SK-N-SH (cell line): ENCODE data around the gene MYO16. TPM values are rescaled to one million over a fixed set of nuclear protein-coding genes. Genes with fewer than 3 reads are reported as not detected.

Experiments used
- CTCF ChIA-PET: fragments of 300-600, 350-600 bp; formaldehyde crosslinking; extraction: SDS; loops from one replicate; lab custom pipeline; 2021; lab: Yijun Ruan, JAX
- POLR2A ChIA-PET: fragments of 350-600 bp; sonication (Branson Sonifier 250); formaldehyde crosslinking; extraction: SDS; loops from one replicate; lab custom pipeline; 2020; ENCODE audit warnings: antibody characterized with exemption, inconsistent platforms; lab: Yijun Ruan, JAX
- DNase-seq: peaks from one replicate; pipeline ENCODE4 v3.0.0; 2012
- H2AFZ ChIP-seq: fragments of 200-600 bp; sonication (generic); 2 replicates; pipeline ENCODE4 v1.8.1; 2016; ENCODE audit warnings: antibody characterized with exemption, mild to moderate bottlenecking, low read depth
- H3F3A ChIP-seq: fragments of 200-600 bp; sonication (generic); replicated peaks from 2 replicates; pipeline ENCODE3; 2016; ENCODE audit warnings: antibody characterized with exemption, mild to moderate bottlenecking; ENCODE audit not compliant: insufficient read depth
- H3K27ac ChIP-seq, 2 experiments: fragments of 200-500 bp in 1 of 2; fragments of 200-600 bp in 1 of 2; sonication (Bioruptor generic) in 1 of 2; sonication (generic), shearing (Covaris generic) in 1 of 2; 2 replicates each; pipeline versions ENCODE4 v1.5.1 to v1.6.1; 2014 to 2016; ENCODE audit warnings: low read depth in 2 of 2, inconsistent platforms in 1 of 2, low read length in 1 of 2, mild to moderate bottlenecking in 1 of 2, mixed read lengths in 1 of 2
- H3K27me3 ChIP-seq: fragments of 200-600 bp; sonication (generic), shearing (Covaris generic); 2 replicates; pipeline ENCODE4 v1.6.1; 2016; ENCODE audit warnings: mixed run types; ENCODE audit not compliant: insufficient read depth
- H3K36me3 ChIP-seq, 2 experiments: fragments of 200-500 bp in 1 of 2; fragments of 200-600 bp in 1 of 2; sonication (Bioruptor generic) in 1 of 2; sonication (generic) in 1 of 2; replicated peaks in 1 of 2; 2 replicates each; pipeline versions ENCODE3 to v1.5.1; 2014 to 2016; ENCODE audit warnings: low read length in 1 of 2, mild to moderate bottlenecking in 1 of 2; ENCODE audit not compliant: insufficient read depth in 2 of 2, control insufficient read depth in 1 of 2
- H3K4me1 ChIP-seq, 2 experiments: fragments of 200-500 bp in 1 of 2; fragments of 200-600 bp in 1 of 2; sonication (Bioruptor generic) in 1 of 2; sonication (generic), shearing (Covaris generic) in 1 of 2; 2 replicates each; pipeline versions ENCODE4 v1.5.1 to v1.6.1; 2014 to 2016; ENCODE audit warnings: low read depth in 1 of 2, low read length in 1 of 2, mixed run types in 1 of 2; ENCODE audit not compliant: insufficient read depth in 2 of 2, control insufficient read depth in 1 of 2
- H3K4me2 ChIP-seq: fragments of 200-600 bp; sonication (generic), shearing (Covaris generic); 2 replicates; pipeline ENCODE4 v1.6.1; 2017; ENCODE audit warnings: mixed run types
- H3K4me3 ChIP-seq, 2 experiments: fragments of 200-500 bp in 1 of 2; fragments of 200-600 bp in 1 of 2; sonication (Bioruptor generic) in 1 of 2; sonication (generic), shearing (Covaris generic) in 1 of 2; 2 replicates each; pipeline versions ENCODE4 v1.5.1 to v1.8.1; 2014 to 2016; ENCODE audit warnings: low read depth in 2 of 2, inconsistent platforms in 1 of 2, low read length in 1 of 2, mild to moderate bottlenecking in 1 of 2, mixed read lengths in 1 of 2, moderate library complexity in 1 of 2
- H3K79me2 ChIP-seq: fragments of 200-600 bp; sonication (generic); 2 replicates; pipeline ENCODE4 v1.8.1; 2017; ENCODE audit warnings: mild to moderate bottlenecking; ENCODE audit not compliant: insufficient read depth
- H3K9ac ChIP-seq: fragments of 200-600 bp; sonication (generic); 2 replicates; pipeline ENCODE4 v1.6.1; 2017; ENCODE audit warnings: mixed run types
- H3K9me2 ChIP-seq: fragments of 200-600 bp; sonication (generic); 2 replicates; pipeline ENCODE4 v1.6.1; 2017; ENCODE audit warnings: mixed run types
- H3K9me3 ChIP-seq: fragments of 200-600 bp; sonication (generic); 2 replicates; pipeline ENCODE4 v1.6.1; 2017; ENCODE audit warnings: mixed run types, mild to moderate bottlenecking, moderate library complexity
- H4K20me1 ChIP-seq: fragments of 200-600 bp; sonication (generic); 2 replicates; pipeline ENCODE4 v1.6.1; 2017; ENCODE audit warnings: mild to moderate bottlenecking, mixed run types; ENCODE audit not compliant: insufficient read depth
- ELF1 ChIP-seq: IDR thresholded peaks from 2 replicates; pipeline ENCODE4 v1.4.0; 2012
- FOSL2 ChIP-seq: IDR thresholded peaks from 2 replicates; pipeline ENCODE4 v1.4.0; 2012; ENCODE audit warnings: low read depth, mild to moderate bottlenecking, moderate library complexity, borderline replicate concordance
- FOXM1 ChIP-seq: IDR thresholded peaks from 2 replicates; pipeline ENCODE4 v1.4.0; 2012; ENCODE audit warnings: low read depth, mild to moderate bottlenecking
- GABPA ChIP-seq: IDR thresholded peaks from 2 replicates; pipeline ENCODE4 v1.4.0; 2012; ENCODE audit warnings: low read depth, mild to moderate bottlenecking
- IRF3 ChIP-seq: fragments of 150-350 bp; IDR thresholded peaks from 2 replicates; pipeline ENCODE4 v1.6.1; 2016; ENCODE audit warnings: mild to moderate bottlenecking, low read depth, low read length
- JUND ChIP-seq: IDR thresholded peaks from 2 replicates; pipeline ENCODE4 v1.4.0; 2012
- MXI1 ChIP-seq: IDR thresholded peaks from 2 replicates; pipeline ENCODE4 v1.6.1; 2012; ENCODE audit warnings: mild to moderate bottlenecking, low read depth, low read length, improper control_type of control experiment
- NRF1 ChIP-seq: IDR thresholded peaks from 2 replicates; pipeline ENCODE4 v1.6.1; 2012; ENCODE audit warnings: low read depth, mild to moderate bottlenecking, low read length
- POLR2AphosphoS5 ChIP-seq: IDR thresholded peaks from 2 replicates; pipeline ENCODE4 v1.6.1; 2012; ENCODE audit warnings: low read depth, low read length
- RAD21 ChIP-seq: IDR thresholded peaks from 2 replicates; pipeline ENCODE4 v1.6.1; 2012; ENCODE audit warnings: mild to moderate bottlenecking, low read length
- RCOR1 ChIP-seq: fragments of 150-350 bp; IDR thresholded peaks from 2 replicates; pipeline ENCODE4 v1.6.1; 2017; ENCODE audit warnings: antibody characterized with exemption, low read length
- RFX5 ChIP-seq: IDR thresholded peaks from 2 replicates; pipeline ENCODE4 v1.6.1; 2012; ENCODE audit warnings: mild to moderate bottlenecking, improper control_type of control experiment, low read length
- RXRA ChIP-seq: IDR thresholded peaks from 2 replicates; pipeline ENCODE4 v1.4.0; 2012; ENCODE audit warnings: low read depth, mild to moderate bottlenecking, borderline replicate concordance
- SMC3 ChIP-seq: IDR thresholded peaks from 2 replicates; pipeline ENCODE4 v1.6.1; 2012; ENCODE audit warnings: low read depth, low read length, improper control_type of control experiment
- TAF1 ChIP-seq: IDR thresholded peaks from 2 replicates; pipeline ENCODE4 v1.6.1; 2012; ENCODE audit warnings: low read depth, mild to moderate bottlenecking, low read length, moderate library complexity, borderline replicate concordance
- YY1 ChIP-seq: IDR thresholded peaks from 2 replicates; pipeline ENCODE4 v1.4.0; 2012; ENCODE audit warnings: low read depth, mild to moderate bottlenecking
- ZBTB33 ChIP-seq: IDR thresholded peaks from 2 replicates; pipeline ENCODE4 v1.4.0; 2012; ENCODE audit warnings: low read depth, borderline replicate concordance
- WGBS: methylation state at CpG from one replicate; pipeline ENCODE4 v1.1.6; 2017; ENCODE audit warnings: low lambda C conversion rate; 5-methylcytosine and 5-hydroxymethylcytosine counted together
- polyA plus RNA-seq, 3 experiments: library from polyadenylated mRNA; depleted of rRNA; stranded (reverse); fragments of >200 nt; gene quantifications; 2 replicates each; pipeline ENCODE4 v1.2.3, GENCODE V29; 2012
- TF ChIP-seq, protein P1 (sequence below): fragments of 200-600 bp; sonication (generic); IDR thresholded peaks from 2 replicates; pipeline ENCODE4 v1.6.1; 2017; ENCODE audit warnings: antibody characterized with exemption, mild to moderate bottlenecking, moderate library complexity
- TF ChIP-seq, protein P2 (sequence below): IDR thresholded peaks from 2 replicates; pipeline ENCODE4 v1.4.0; 2012; ENCODE audit warnings: low read depth, borderline replicate concordance
- TF ChIP-seq, protein P3 (sequence below): IDR thresholded peaks from 2 replicates; pipeline ENCODE4 v1.4.0; 2012; ENCODE audit warnings: low read depth
- TF ChIP-seq, protein P4 (sequence below): IDR thresholded peaks from 2 replicates; pipeline ENCODE4 v1.6.1; 2012; ENCODE audit warnings: mild to moderate bottlenecking, low read depth, low read length, moderate library complexity

MYO16 gene
- polyA plus RNA-seq, 1 of the 3 experiments (the other 2 are of a cell fraction), result 0.07 TPM

- H3K27ac ChIP-seq, result no peak overlapping the region
- no peak for DNase-seq
- no peak overlapping the region for H2AFZ ChIP-seq
- H3K4me2 ChIP-seq, result no peak overlapping the region
- TF ChIP-seq GABPA (no peak), JUND (no peak), RAD21 (no peak), TAF1 (no peak), NRF1 (no peak), ELF1 (no peak), RFX5 (no peak), FOSL2 (no peak), RCOR1 (no peak), FOXM1 (no peak), RXRA (no peak), POLR2AphosphoS5 (no peak), SMC3 (no peak), IRF3 (no peak)
- TF ChIP-seq, protein P1, sequence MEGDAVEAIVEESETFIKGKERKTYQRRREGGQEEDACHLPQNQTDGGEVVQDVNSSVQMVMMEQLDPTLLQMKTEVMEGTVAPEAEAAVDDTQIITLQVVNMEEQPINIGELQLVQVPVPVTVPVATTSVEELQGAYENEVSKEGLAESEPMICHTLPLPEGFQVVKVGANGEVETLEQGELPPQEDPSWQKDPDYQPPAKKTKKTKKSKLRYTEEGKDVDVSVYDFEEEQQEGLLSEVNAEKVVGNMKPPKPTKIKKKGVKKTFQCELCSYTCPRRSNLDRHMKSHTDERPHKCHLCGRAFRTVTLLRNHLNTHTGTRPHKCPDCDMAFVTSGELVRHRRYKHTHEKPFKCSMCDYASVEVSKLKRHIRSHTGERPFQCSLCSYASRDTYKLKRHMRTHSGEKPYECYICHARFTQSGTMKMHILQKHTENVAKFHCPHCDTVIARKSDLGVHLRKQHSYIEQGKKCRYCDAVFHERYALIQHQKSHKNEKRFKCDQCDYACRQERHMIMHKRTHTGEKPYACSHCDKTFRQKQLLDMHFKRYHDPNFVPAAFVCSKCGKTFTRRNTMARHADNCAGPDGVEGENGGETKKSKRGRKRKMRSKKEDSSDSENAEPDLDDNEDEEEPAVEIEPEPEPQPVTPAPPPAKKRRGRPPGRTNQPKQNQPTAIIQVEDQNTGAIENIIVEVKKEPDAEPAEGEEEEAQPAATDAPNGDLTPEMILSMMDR, result no peak
- TF ChIP-seq, protein P2, sequence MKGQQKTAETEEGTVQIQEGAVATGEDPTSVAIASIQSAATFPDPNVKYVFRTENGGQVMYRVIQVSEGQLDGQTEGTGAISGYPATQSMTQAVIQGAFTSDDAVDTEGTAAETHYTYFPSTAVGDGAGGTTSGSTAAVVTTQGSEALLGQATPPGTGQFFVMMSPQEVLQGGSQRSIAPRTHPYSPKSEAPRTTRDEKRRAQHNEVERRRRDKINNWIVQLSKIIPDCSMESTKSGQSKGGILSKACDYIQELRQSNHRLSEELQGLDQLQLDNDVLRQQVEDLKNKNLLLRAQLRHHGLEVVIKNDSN, result no peak
- TF ChIP-seq, protein P3, sequence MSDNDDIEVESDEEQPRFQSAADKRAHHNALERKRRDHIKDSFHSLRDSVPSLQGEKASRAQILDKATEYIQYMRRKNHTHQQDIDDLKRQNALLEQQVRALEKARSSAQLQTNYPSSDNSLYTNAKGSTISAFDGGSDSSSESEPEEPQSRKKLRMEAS, result no peak
- H3K4me1 ChIP-seq, result no peaks in the 10 kb centered on the region
- H3K9me2 ChIP-seq, result no peaks in the 10 kb centered on the region
- ChIA-PET POLR2A (no interaction called here), CTCF (no interaction called here)
- no peaks in the 10 kb centered on the region for H3K27me3 ChIP-seq
- no peak overlapping the region for H3K9ac ChIP-seq
- H3K79me2 ChIP-seq, result no peaks in the 10 kb centered on the region
- no peak overlapping the region for H3K4me3 ChIP-seq
- no peaks in the 10 kb centered on the region for H3F3A ChIP-seq
- H4K20me1 ChIP-seq, result no peaks in the 10 kb centered on the region
- H3K36me3 ChIP-seq, result no peaks in the 10 kb centered on the region
- WGBS, result 70% methylated on average over 2 of the region's 3 CpGs
- no peaks in the 10 kb centered on the region for H3K9me3 ChIP-seq
Observed at GRCh38 chr13:109220631-109221030, 591.2 kb downstream of the MYO16 start.

GRCh38 chr13:109224033-109224432 is 594.6 kb downstream of the MYO16 start:
- 64% methylated on average over 4 of the region's 4 CpGs for WGBS
- no peaks in the 10 kb centered on the region for H3K79me2 ChIP-seq
- no peak overlapping the region for H3K4me2 ChIP-seq
- ChIA-PET POLR2A (no interaction called here), CTCF (interaction anchor here (0.6 kb wide), 1 partner anchor 656 kb away, joined by 3 read pairs; no protein-coding TSS in a partner anchor)
- no peaks in the 10 kb centered on the region for H3K9me3 ChIP-seq
- H3K4me1 ChIP-seq, result no peaks in the 10 kb centered on the region
- no peaks in the 10 kb centered on the region for H3K27me3 ChIP-seq
- no peak overlapping the region for H3K9ac ChIP-seq
- DNase-seq, result no peak
- no peaks in the 10 kb centered on the region for H3K9me2 ChIP-seq
- no peak overlapping the region for H2AFZ ChIP-seq
- no peak overlapping the region for H3K27ac ChIP-seq
- no peak overlapping the region for H3K4me3 ChIP-seq
- H4K20me1 ChIP-seq, result no peaks in the 10 kb centered on the region
- H3F3A ChIP-seq, result no peaks in the 10 kb centered on the region
- no peaks in the 10 kb centered on the region for H3K36me3 ChIP-seq
- no peak for TF ChIP-seq POLR2AphosphoS5
- TF ChIP-seq, protein P4, sequence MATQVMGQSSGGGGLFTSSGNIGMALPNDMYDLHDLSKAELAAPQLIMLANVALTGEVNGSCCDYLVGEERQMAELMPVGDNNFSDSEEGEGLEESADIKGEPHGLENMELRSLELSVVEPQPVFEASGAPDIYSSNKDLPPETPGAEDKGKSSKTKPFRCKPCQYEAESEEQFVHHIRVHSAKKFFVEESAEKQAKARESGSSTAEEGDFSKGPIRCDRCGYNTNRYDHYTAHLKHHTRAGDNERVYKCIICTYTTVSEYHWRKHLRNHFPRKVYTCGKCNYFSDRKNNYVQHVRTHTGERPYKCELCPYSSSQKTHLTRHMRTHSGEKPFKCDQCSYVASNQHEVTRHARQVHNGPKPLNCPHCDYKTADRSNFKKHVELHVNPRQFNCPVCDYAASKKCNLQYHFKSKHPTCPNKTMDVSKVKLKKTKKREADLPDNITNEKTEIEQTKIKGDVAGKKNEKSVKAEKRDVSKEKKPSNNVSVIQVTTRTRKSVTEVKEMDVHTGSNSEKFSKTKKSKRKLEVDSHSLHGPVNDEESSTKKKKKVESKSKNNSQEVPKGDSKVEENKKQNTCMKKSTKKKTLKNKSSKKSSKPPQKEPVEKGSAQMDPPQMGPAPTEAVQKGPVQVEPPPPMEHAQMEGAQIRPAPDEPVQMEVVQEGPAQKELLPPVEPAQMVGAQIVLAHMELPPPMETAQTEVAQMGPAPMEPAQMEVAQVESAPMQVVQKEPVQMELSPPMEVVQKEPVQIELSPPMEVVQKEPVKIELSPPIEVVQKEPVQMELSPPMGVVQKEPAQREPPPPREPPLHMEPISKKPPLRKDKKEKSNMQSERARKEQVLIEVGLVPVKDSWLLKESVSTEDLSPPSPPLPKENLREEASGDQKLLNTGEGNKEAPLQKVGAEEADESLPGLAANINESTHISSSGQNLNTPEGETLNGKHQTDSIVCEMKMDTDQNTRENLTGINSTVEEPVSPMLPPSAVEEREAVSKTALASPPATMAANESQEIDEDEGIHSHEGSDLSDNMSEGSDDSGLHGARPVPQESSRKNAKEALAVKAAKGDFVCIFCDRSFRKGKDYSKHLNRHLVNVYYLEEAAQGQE, result no peak
- TF ChIP-seq MXI1, result no peak
- no peak for TF ChIP-seq JUND
- no peak for TF ChIP-seq YY1
- TF ChIP-seq FOXM1, result no peak
- no peak for TF ChIP-seq ZBTB33
